Gastroesophageal sphincter (tissue), 3 donors: ENCODE results near the gene BRPF3.

Source experiments
- CTCF ChIP-seq, 4 experiments: fragments of 200-600 bp in 2 of 4; fragments of 450-650 bp in 2 of 4; sonication (generic) in 1 of 4; IDR thresholded peaks; one replicate each; pipeline ENCODE4 v1.5.1; 2017 to 2019; ENCODE audit warnings: antibody characterized with exemption in 4 of 4, mild to moderate bottlenecking in 2 of 4, moderate library complexity in 2 of 4
- POLR2A ChIP-seq, 2 donors: fragments of 450-650 bp; IDR thresholded peaks; one replicate each; pipeline ENCODE4 v1.6.1; 2017; ENCODE audit warnings: antibody characterized with exemption in 2 of 2, mild to moderate bottlenecking in 2 of 2, moderate library complexity in 1 of 2

- TF ChIP-seq POLR2A (IDR thresholded peaks at IDR 0.05) (no peak), CTCF (IDR thresholded peaks at IDR 0.05) (no peak)
Observed at GRCh38 chr6:36177166-36177565, 19.4 kb upstream of the BRPF3 start.
